Adrenal gland (tissue), 12 donors: ENCODE measurements around the gene PDZD7. TPM values are rescaled to one million over a fixed set of nuclear protein-coding genes. Genes with fewer than 3 reads are reported as not detected.

ENCODE experiments used
- DNase-seq, 7 donors: peaks; one replicate each; pipeline ENCODE4 v3.0.0-alpha.2; 2019 to 2020
- H3K27ac ChIP-seq, 5 donors: fragments of 200-600 bp; sonication (generic) in 4 of 5; 1 replicate in 3 of 5; 2 replicates in 2 of 5; pipeline versions ENCODE4 v1.5.1 to v1.8.0; 2016 to 2020; ENCODE audit warnings: mild to moderate bottlenecking in 1 of 5
- H3K27me3 ChIP-seq: fragments of 200-600 bp; 2 replicates; pipeline ENCODE4 v1.8.0; 2021
- H3K36me3 ChIP-seq, 2 donors: fragments of 200-600 bp; replicated peaks in 1 of 2; 1 replicate in 1 of 2; 2 replicates in 1 of 2; pipeline versions ENCODE4 v1.5.1 to v1.8.0; 2018 to 2022
- H3K4me1 ChIP-seq, 2 donors: fragments of 200-600 bp; replicated peaks in 1 of 2; 1 replicate in 1 of 2; 2 replicates in 1 of 2; pipeline versions ENCODE4 v1.5.1 to v1.8.0; 2018 to 2021
- H3K4me3 ChIP-seq, 4 donors: fragments of 200-600 bp; sonication (generic) in 3 of 4; one replicate each; pipeline ENCODE4 v1.5.1; 2016 to 2018
- H3K9me3 ChIP-seq, 3 donors: fragments of 200-600 bp; sonication (generic) in 1 of 3; replicated peaks in 1 of 3; 1 replicate in 2 of 3; 2 replicates in 1 of 3; pipeline versions ENCODE4 v1.5.1 to v1.8.0; 2016 to 2021
- POLR2A ChIP-seq, 2 donors: fragments of 450-650 bp; IDR thresholded peaks; one replicate each; pipeline ENCODE4 v1.6.1; 2017; ENCODE audit warnings: antibody characterized with exemption in 2 of 2, mild to moderate bottlenecking in 2 of 2, moderate library complexity in 1 of 2
- WGBS, 4 donors: extraction: QIAGEN DNeasy Blood & Tissue Kit in 2 of 4; methylation state at CpG; one replicate each; pipeline versions ENCODE4 v1.1.5 to v1.1.7; 2013 to 2017; 5-methylcytosine and 5-hydroxymethylcytosine counted together
- intact Hi-C, 2 donors: fragments of 100-400 bp; cut with DNase I; formaldehyde crosslinking; loops; one replicate each; pipeline versions ENCODE4 v1.14.1 to v1.15.0; 2022 to 2023
- polyA plus RNA-seq, 3 donors: library from polyadenylated mRNA; stranded (reverse); fragments of 200-250 nt in 2 of 3; fragments of 350-450 nt in 1 of 3; fragmentation: Illumina TruSeq in 1 of 3; extraction: RNeasy Lipid Tissue Mini Kit (QIAGEN cat#74804) in 1 of 3; gene quantifications; one replicate each; pipeline ENCODE4 v1.2.3, GENCODE V29; 2013 to 2014
- total RNA-seq, 9 donors: library from RNA; depleted of rRNA in 4 of 9; stranded (reverse); fragments of >200 nt in 4 of 9; fragments of 120-200 nt in 1 of 9; fragmentation: NEBNext Ultra II Directional in 1 of 9; extraction: Animal tissue kit (Norgen Biotek cat#: 25700) in 1 of 9; gene quantifications; one replicate each; pipeline versions ENCODE4 v1.1.0 to v1.2.4, GENCODE V29; 2013 to 2023
- TF ChIP-seq, protein P1 (sequence below), 6 experiments: fragments of 450-650 bp in 4 of 6; fragments of 200-600 bp in 2 of 6; sonication (generic) in 1 of 6; IDR thresholded peaks; 1 replicate in 5 of 6; 2 replicates in 1 of 6; pipeline versions ENCODE4 v1.5.1 to v1.8.0; 2016 to 2021; ENCODE audit warnings: antibody characterized with exemption in 6 of 6, mild to moderate bottlenecking in 2 of 6, moderate library complexity in 1 of 6
- donor health status: healthy with polysubstance abuse.
- donor health status: Bipolar disorder and iron deficiency.
- donor health status: DM: yes; HTN: yes; CAD: no.
- donor health status: DM: no; HTN: no; CAD: no.
- donor health status: DM: no; HTN: no; CAD: no.
- donor health status: DM: yes; HTN: yes; CAD: no.

Gene PDZD7
- total and polyA plus RNA-seq, 12 donors, result 0.13 to 3.5 (median 0.60) TPM; not detected in 1

DNA sequence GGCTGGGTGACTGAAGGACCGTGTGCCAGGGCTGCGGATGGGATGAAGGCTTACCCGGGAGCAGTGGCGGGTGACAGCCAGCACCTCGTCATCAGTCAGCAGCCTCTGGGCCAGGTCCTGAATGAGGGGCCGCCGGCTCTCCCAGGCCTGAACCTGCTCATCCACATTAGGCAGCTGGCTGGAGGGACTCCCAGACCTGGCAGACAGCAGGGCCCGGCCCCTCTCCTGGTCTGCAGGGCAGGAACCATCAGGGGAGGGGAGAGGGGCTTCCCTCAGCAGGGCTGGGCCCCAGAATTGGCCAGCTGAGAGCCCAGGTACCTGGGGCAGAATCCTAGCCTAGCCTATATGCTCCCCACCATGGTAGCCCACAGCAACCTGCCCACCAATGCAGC, 15.4 kb downstream of the PDZD7 start:
- Histone ChIP-seq H3K9me3 (no peaks in the 10 kb centered on the region), H3K27ac (no peak overlapping the region), H3K27me3 (no peaks in the 10 kb centered on the region), H3K36me3 (no peaks in the 10 kb centered on the region), H3K4me1 (peaks cover 0 to 10% of the 10 kb centered on the region in 2 donors), H3K4me3 (no peak overlapping the region)
- WGBS, 4 donors, result 74 to 79% (median 75%) methylated on average over 4 to 8 of the region's 8 CpGs
- intact Hi-C loops, result loop anchor here in 1 of 2 donors (2.0 kb wide), 1 partner anchor 21 kb away; no protein-coding TSS in a partner anchor
- TF ChIP-seq, protein P1, sequence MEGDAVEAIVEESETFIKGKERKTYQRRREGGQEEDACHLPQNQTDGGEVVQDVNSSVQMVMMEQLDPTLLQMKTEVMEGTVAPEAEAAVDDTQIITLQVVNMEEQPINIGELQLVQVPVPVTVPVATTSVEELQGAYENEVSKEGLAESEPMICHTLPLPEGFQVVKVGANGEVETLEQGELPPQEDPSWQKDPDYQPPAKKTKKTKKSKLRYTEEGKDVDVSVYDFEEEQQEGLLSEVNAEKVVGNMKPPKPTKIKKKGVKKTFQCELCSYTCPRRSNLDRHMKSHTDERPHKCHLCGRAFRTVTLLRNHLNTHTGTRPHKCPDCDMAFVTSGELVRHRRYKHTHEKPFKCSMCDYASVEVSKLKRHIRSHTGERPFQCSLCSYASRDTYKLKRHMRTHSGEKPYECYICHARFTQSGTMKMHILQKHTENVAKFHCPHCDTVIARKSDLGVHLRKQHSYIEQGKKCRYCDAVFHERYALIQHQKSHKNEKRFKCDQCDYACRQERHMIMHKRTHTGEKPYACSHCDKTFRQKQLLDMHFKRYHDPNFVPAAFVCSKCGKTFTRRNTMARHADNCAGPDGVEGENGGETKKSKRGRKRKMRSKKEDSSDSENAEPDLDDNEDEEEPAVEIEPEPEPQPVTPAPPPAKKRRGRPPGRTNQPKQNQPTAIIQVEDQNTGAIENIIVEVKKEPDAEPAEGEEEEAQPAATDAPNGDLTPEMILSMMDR (IDR thresholded peaks at IDR 0.05), result no peak
- no peak for TF ChIP-seq POLR2A (IDR thresholded peaks at IDR 0.05)
- DNase-seq, result no peak

DNA sequence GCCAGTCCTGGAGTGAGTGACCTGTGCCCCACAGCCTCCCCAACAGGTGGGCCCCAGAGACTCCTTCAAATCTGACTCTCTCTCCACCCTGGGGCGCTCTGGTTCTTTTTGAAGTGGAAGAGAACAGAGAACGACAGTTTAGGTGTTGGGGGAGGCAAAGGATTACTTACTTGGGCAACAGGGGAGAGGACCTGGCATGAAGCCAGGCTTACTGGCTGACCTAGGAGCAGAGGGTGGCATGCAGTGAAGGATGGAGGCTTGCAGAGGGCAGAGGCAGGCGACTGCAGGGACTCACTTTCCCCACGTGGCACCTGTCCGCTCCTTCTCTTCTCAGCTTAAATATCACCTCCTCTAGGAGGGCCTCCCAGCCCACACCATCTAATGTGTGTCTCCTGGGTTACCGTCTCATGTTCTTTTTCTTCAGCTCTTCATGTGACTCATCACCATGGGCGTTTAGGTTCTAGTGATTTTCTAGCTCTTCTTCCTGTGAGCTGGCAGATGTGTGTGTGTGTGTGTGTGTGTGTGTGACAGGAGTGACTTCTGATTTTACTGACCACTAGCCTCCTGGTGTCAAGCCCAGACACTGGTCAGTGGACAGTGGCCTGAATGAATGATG, 15.9 kb downstream of the PDZD7 start:
- H3K4me3 ChIP-seq, result no peak overlapping the region
- intact Hi-C loops, result loop anchor here in 1 of 2 donors (2.0 kb wide), 1 partner anchor 20 kb away; no protein-coding TSS in a partner anchor
- H3K27me3 ChIP-seq, result no peaks in the 10 kb centered on the region
- no peak for TF ChIP-seq POLR2A (IDR thresholded peaks at IDR 0.05)
- TF ChIP-seq, protein P1 (IDR thresholded peaks at IDR 0.05), result no peak
- H3K9me3 ChIP-seq, result no peaks in the 10 kb centered on the region
- H3K4me1 ChIP-seq, result peaks cover 0 to 10% of the 10 kb centered on the region in 2 donors
- 28 to 44% (median 35%) methylated on average over 6 to 7 of the region's 7 CpGs for WGBS, 4 donors
- H3K27ac ChIP-seq, result no peak overlapping the region
- no peaks in the 10 kb centered on the region for H3K36me3 ChIP-seq
- DNase-seq, result no peak

DNA sequence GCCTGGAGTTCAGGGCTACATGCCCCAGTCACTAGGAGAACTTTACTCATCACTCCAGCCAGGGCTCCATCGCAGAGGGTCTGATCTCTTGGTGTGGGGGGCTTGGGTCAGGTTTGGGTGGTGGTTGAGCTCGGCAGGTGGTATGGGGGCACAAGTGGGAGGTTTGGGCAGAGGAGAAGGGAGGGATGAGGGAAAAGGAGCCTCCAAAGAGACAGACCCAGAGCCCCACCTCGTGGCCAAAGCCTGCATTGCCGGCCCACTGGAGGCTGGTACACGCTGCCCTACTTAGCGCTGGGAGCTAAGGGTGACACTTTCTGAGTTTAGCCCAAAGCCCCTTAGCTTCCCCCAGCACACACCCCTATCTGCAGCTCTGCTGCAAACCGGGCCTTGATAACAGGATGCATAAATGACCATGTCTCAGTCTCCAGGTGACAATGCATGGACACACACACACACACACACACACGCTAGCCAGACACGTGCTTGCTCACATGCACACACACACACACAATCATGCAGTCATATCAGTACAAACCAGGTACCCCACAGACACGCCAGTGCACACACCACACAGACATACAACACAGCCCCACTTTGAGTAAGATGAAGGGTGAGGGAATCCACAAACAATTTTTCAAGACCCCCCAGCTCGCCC, 16.6 kb downstream of the PDZD7 start:
- TF ChIP-seq POLR2A (IDR thresholded peaks at IDR 0.05), result no peak
- TF ChIP-seq, protein P1 (IDR thresholded peaks at IDR 0.05), result peak; percentile 79 to 95 (median 88)
- DNase-seq, result peak; percentile 74 to 93 (median 87)
- Histone ChIP-seq H3K36me3 (no peaks in the 10 kb centered on the region), H3K4me1 (peaks cover 0 to 10% of the 10 kb centered on the region in 2 donors), H3K4me3 (no peak overlapping the region), H3K27me3 (no peaks in the 10 kb centered on the region), H3K27ac (no peak overlapping the region), H3K9me3 (no peaks in the 10 kb centered on the region)
- intact Hi-C loops, result loop anchor here in 1 of 2 donors (2.0 kb wide), 1 partner anchor 20 kb away; no protein-coding TSS in a partner anchor
- 14 to 19% (median 16%) methylated on average over 8 to 11 of the region's 11 CpGs for WGBS, 4 donors

DNA sequence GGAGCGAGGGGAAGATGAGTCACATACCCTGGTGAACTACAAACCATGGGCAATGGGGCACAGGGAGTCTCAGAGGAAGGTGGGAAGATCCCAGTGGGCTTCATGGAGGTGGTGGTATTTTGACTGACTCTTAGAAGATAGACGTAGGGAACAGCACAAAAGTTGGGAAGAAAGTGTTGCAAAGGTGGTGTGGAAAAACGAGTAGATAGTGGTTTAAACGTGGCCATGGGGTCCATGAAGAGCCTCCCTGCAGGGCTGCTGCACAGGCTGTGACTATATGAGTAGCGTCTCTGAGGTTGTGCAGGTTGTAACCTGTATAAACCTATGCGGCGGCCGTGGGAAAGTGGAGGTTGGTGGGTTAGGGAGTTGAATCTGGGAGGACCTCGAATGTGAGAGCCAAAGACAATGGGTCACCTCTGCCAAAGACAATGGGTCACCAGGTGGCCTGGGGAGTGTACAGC, 17.5 kb downstream of the PDZD7 start:
- peaks cover 0 to 10% of the 10 kb centered on the region in 2 donors for H3K4me1 ChIP-seq

More for the DNA sequence above, 17.5 kb downstream of the PDZD7 start:
- no peak for DNase-seq
- TF ChIP-seq, protein P1 (IDR thresholded peaks at IDR 0.05), result no peak
- no peak for TF ChIP-seq POLR2A (IDR thresholded peaks at IDR 0.05)
- no peaks in the 10 kb centered on the region for H3K9me3 ChIP-seq
- no peaks in the 10 kb centered on the region for H3K36me3 ChIP-seq
- intact Hi-C loops, result no loop called here
- peak overlapping the region in 2 of 5 donors; percentile 50 to 56 for H3K27ac ChIP-seq
- H3K27me3 ChIP-seq, result no peaks in the 10 kb centered on the region
- H3K4me3 ChIP-seq, result no peak overlapping the region
- WGBS, 4 donors, result 44 to 61% (median 54%) methylated on average over 9 of the region's 9 CpGs
